ENCODE results near the gene PSMD2. TPM values are rescaled to one million over a fixed set of nuclear protein-coding genes. Genes with fewer than 3 reads are reported as not detected.

The PSMD2 gene
- 672 and 923 TPM in 2 replicates for total RNA-seq

GRCh38 chr3:184298759-184299487 is at the start of gene PSMD2:
Gene PSMD2, plus strand, starts transcription at chr3:184299241. Its CDS starts 26 bp downstream, at chr3:184299267.

GRCh38 chr3:184249412-184250166 is 49.5 kb upstream of the PSMD2 start, which contains the start of gene EEF1AKMT4:
Gene EEF1AKMT4, plus strand, starts transcription at chr3:184249672. Its CDS starts 23 bp downstream, at chr3:184249695.

GRCh38 chr3:184261270-184261853 is 37.7 kb upstream of the PSMD2 start, which contains the start of gene CAMK2N2:
Gene CAMK2N2, minus strand, starts transcription at chr3:184261553. Its CDS starts 268 bp downstream, at chr3:184261285.

GRCh38 chr3:184275961-184276910 is 22.8 kb upstream of the PSMD2 start, which contains the start of gene ECE2:
Gene ECE2, plus strand, starts transcription at chr3:184276022. Its CDS starts 132 bp downstream, at chr3:184276154.

GRCh38 chr3:184314363-184314699 is 15.3 kb downstream of the PSMD2 start, which contains the start of gene EIF4G1:
Gene EIF4G1, plus strand, starts transcription at chr3:184314606. Its CDS starts 1,191 bp downstream, at chr3:184315797.

GRCh38 chr3:184337399-184337714 is 38.3 kb downstream of the PSMD2 start, which contains the start of gene FAM131A:
Gene FAM131A, plus strand, starts transcription at chr3:184337600. Its CDS starts 31 bp downstream, at chr3:184337631.

Other genes starting within 250 kb of the PSMD2 start
- not detected in 2 replicates for gene HTR3C, start 246.2 kb upstream of the PSMD2 start, total RNA-seq
- gene HTR3E, start 202.2 kb upstream of the PSMD2 start, total RNA-seq, result not detected in 2 replicates
- gene EIF2B5, start 163.9 kb upstream of the PSMD2 start, total RNA-seq, result 26.1 and 38.0 TPM in 2 replicates
- 24.0 and 24.9 TPM in 2 replicates for gene DVL3, start 143.9 kb upstream of the PSMD2 start, total RNA-seq
- gene AP2M1, start 124.4 kb upstream of the PSMD2 start, total RNA-seq, result 241 and 285 TPM in 2 replicates
- gene ABCF3, start 113.0 kb upstream of the PSMD2 start, total RNA-seq, result 29.8 and 41.6 TPM in 2 replicates
- gene VWA5B2, start 69.7 kb upstream of the PSMD2 start, total RNA-seq, result not detected in 2 replicates
- 78.9 and 108 TPM in 2 replicates for gene ALG3, start 50.3 kb upstream of the PSMD2 start, total RNA-seq
- 12.5 and 18.3 TPM in 2 replicates for gene EEF1AKMT4, start 49.6 kb upstream of the PSMD2 start, total RNA-seq
- 1.2 and 1.4 TPM in 2 replicates for gene CAMK2N2, start 37.7 kb upstream of the PSMD2 start, total RNA-seq
- gene ECE2, start 23.2 kb upstream of the PSMD2 start, total RNA-seq, result not detected in 2 replicates
- 319 and 487 TPM in 2 replicates for gene EIF4G1, start 15.4 kb downstream of the PSMD2 start, total RNA-seq
- 23.0 and 30.1 TPM in 2 replicates for gene FAM131A, start 38.4 kb downstream of the PSMD2 start, total RNA-seq
- gene CLCN2, start 62.4 kb downstream of the PSMD2 start, total RNA-seq, result 3.1 and 3.6 TPM in 2 replicates
- gene POLR2H, start 62.5 kb downstream of the PSMD2 start, total RNA-seq, result 83.7 and 161 TPM in 2 replicates
- gene THPO, start 79.0 kb downstream of the PSMD2 start, total RNA-seq, result not detected in 2 replicates
- not detected in 2 replicates for gene CHRD, start 80.8 kb downstream of the PSMD2 start, total RNA-seq